HFFc6 (cell line): Measurements from ENCODE around the gene FLT3. TPM values are rescaled to one million over a fixed set of nuclear protein-coding genes. Genes with fewer than 3 reads are reported as not detected.

Experiments used
- DNase-seq: peaks from one replicate; pipeline ENCODE4 v3.0.0-alpha.2; 2018
- H3K27ac Mint-ChIP-seq: 2 replicates; pipeline ENCODE4 v1.8.0; 2020; ENCODE audit warnings: mild to moderate bottlenecking, mixed read lengths
- H3K27me3 Mint-ChIP-seq: 2 replicates; pipeline ENCODE4 v1.8.0; 2021; ENCODE audit warnings: mild to moderate bottlenecking, moderate library complexity, mixed read lengths; ENCODE audit not compliant: insufficient read depth
- H3K36me3 Mint-ChIP-seq: 2 replicates; pipeline ENCODE4 v1.8.0; 2021; ENCODE audit warnings: low read depth, mixed read lengths
- H3K4me1 Mint-ChIP-seq: 2 replicates; pipeline ENCODE4 v1.8.0; 2020; ENCODE audit warnings: low read depth, mixed read lengths
- H3K4me3 Mint-ChIP-seq: 2 replicates; pipeline ENCODE4 v1.8.0; 2020; ENCODE audit warnings: mild to moderate bottlenecking, moderate library complexity, mixed read lengths
- H3K9me3 Mint-ChIP-seq: 2 replicates; pipeline ENCODE4 v1.8.0; 2020; ENCODE audit warnings: mild to moderate bottlenecking, mixed read lengths
- CTCF ChIP-seq: fragments of 200-600 bp; sonication (generic); IDR thresholded peaks from 2 replicates; pipeline ENCODE4 v1.5.0; 2021; ENCODE audit warnings: antibody characterized with exemption, mild to moderate bottlenecking
- total RNA-seq, 6 experiments: library from RNA; stranded (reverse); fragmentation: NEBNext Ultra II Directional; extraction: Animal tissue kit (Norgen Biotek cat#: 25700); gene quantifications; 2 replicates in 1 of 6; 3 replicates in 5 of 6; pipeline ENCODE4 v1.2.3, GENCODE V29; 2021

FLT3 gene
- total RNA-seq, 6 experiments from 2014 or later, result not detected

GRCh38 chr13:28056426-28056825 is 44.0 kb downstream of the FLT3 start:
- Mint-ChIP-seq H3K4me1 (peaks cover 19% of the 10 kb centered on the region), H3K4me3 (no peak overlapping the region), H3K27ac (no peak overlapping the region)

GRCh38 chr13:28055357-28055756 is 45.0 kb downstream of the FLT3 start:
- no peak overlapping the region for H3K4me3 Mint-ChIP-seq
- H3K27me3 Mint-ChIP-seq, result no peaks in the 10 kb centered on the region
- no peaks in the 10 kb centered on the region for H3K9me3 Mint-ChIP-seq
- DNase-seq, result no peak
- H3K27ac Mint-ChIP-seq, result no peak overlapping the region
- peaks cover 21% of the 10 kb centered on the region for H3K4me1 Mint-ChIP-seq
- H3K36me3 Mint-ChIP-seq, result no peaks in the 10 kb centered on the region
- TF ChIP-seq CTCF, result no peak

More at GRCh38 chr13:28056426-28056825, 44.0 kb downstream of the FLT3 start:
- no peak for TF ChIP-seq CTCF
- DNase-seq, result no peak
- Mint-ChIP-seq H3K27me3 (no peaks in the 10 kb centered on the region), H3K9me3 (no peaks in the 10 kb centered on the region), H3K36me3 (no peaks in the 10 kb centered on the region)

- no peak overlapping the region for H3K4me3 Mint-ChIP-seq
- H3K36me3 Mint-ChIP-seq, result no peaks in the 10 kb centered on the region
- H3K27me3 Mint-ChIP-seq, result no peaks in the 10 kb centered on the region
- H3K27ac Mint-ChIP-seq, result no peak overlapping the region
- H3K4me1 Mint-ChIP-seq, result peaks cover 45% of the 10 kb centered on the region
- TF ChIP-seq CTCF, result no peak
- DNase-seq, result no peak
- H3K9me3 Mint-ChIP-seq, result no peaks in the 10 kb centered on the region
Measured at GRCh38 chr13:28052945-28053344, 47.4 kb downstream of the FLT3 start.

- no peaks in the 10 kb centered on the region for H3K9me3 Mint-ChIP-seq
- no peak overlapping the region for H3K4me3 Mint-ChIP-seq
- H3K36me3 Mint-ChIP-seq, result peaks cover under 1% of the 10 kb centered on the region; the same call in 1 of the 2 replicates
- H3K27ac Mint-ChIP-seq, result no peak overlapping the region
- no peak for DNase-seq
- H3K4me1 Mint-ChIP-seq, result peaks cover 50% of the 10 kb centered on the region
- no peak for TF ChIP-seq CTCF
- H3K27me3 Mint-ChIP-seq, result no peaks in the 10 kb centered on the region
Measured at GRCh38 chr13:28049880-28050875, 50.2 kb downstream of the FLT3 start.

- DNase-seq, result no peak
- TF ChIP-seq CTCF, result no peak
Measured at GRCh38 chr13:28049215-28049614, 51.2 kb downstream of the FLT3 start.

More at GRCh38 chr13:28049215-28049614, 51.2 kb downstream of the FLT3 start:
- H3K9me3 Mint-ChIP-seq, result no peaks in the 10 kb centered on the region
- no peaks in the 10 kb centered on the region for H3K27me3 Mint-ChIP-seq
- H3K36me3 Mint-ChIP-seq, result peaks cover 5% of the 10 kb centered on the region; the same call in 1 of the 2 replicates
- H3K4me1 Mint-ChIP-seq, result peaks cover 52% of the 10 kb centered on the region
- H3K27ac Mint-ChIP-seq, result no peak overlapping the region
- H3K4me3 Mint-ChIP-seq, result no peak overlapping the region
